ENCODE measurements around the gene RHOT2.

The RHOT2 gene

DNA sequence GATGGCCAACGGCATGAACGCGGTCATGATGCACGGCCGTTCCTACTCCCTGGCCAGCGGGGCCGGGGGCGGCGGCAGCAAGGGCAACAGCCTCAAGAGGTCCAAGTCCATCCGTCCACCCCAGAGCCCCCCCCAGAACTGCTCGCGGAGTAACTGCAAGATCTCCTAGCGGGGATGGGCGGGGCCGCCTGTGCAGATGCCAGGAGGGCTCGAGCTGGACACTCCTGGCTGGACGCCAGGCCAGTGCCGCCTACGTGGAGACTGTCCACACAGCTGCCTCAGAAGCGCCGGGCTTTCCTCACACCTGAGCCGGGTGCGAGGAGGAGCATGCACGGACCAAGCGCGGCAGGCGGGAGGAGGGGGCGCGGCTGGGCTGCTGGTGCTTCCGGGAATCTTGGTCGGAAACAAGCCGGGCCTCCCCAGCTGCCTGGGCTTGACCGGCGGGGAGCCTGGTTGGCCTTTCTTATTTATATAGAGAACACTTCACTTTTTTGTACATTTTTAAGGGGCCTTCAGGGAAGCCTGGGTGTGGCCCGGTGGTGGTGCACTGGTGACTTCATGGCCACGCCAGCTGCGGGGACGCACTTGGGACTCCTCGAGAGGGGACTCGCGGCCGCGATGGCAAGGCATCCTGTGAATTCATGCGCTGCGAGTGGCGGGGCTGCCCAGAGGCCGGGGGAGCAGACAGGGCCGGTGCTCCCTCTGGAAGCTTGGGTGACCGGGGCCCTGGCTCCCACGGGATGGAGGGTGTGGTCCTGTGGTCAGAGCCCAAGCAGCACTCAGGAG lies 40.3 kb upstream of the RHOT2 start:
- no peak for DNase-seq (ENCODE audit: low read depth)
- TF ChIP-seq POLR2A (IDR thresholded peaks at IDR 0.05; ENCODE audit: extremely low read depth, insufficient read length) (no peak), MYC (IDR thresholded peaks at IDR 0.05; ENCODE audit: low read depth, low read length) (no peak), CTCF (IDR thresholded peaks at IDR 0.05; ENCODE audit: low read depth, low read length) (no peak)
- TF ChIP-seq, protein P1, sequence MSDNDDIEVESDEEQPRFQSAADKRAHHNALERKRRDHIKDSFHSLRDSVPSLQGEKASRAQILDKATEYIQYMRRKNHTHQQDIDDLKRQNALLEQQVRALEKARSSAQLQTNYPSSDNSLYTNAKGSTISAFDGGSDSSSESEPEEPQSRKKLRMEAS (IDR thresholded peaks at IDR 0.05; ENCODE audit: low read depth, low read length): no peak
- H3K4me3 ChIP-seq (ENCODE audit: low read depth, low read length): no peak overlapping the region

DNA sequence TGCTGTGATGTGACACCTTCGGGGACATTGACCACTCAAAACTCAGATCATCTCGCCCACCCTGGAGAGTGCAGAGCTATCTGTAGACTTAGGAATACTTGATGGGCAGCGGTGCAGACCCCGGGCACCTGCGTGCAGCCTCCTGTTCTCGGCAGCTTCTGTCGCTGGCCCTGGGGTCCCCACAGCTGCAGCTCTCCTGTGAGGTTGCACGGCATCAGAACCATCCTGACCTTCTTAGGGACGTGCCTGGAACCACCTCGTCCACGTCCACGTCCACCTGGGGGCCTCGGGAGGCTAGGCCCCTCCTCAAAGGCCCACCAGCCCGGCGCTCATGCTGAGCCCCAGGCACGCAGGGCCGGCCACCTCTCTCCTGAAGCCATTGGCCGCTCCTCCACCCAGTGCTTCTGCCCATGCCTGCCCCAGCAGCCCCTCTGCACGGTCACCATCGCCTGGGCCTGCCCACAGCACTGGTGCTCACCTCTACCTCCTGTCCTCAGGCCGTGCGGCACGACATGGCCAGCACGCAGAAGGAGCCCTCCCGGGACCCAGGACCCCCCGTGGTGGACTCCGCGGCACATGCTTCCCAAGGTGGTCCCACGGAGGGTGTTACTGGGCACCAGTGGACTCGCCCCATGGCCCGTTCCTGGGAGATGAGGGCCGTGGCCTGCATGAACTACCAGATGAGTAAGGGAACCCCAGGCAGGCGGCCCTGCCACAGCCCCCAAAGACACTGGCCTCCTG lies 39.4 kb upstream of the RHOT2 start:
- H3K4me3 ChIP-seq (ENCODE audit: low read depth, low read length): no peak overlapping the region
- TF ChIP-seq MYC (IDR thresholded peaks at IDR 0.05; ENCODE audit: low read depth, low read length) (no peak), CTCF (IDR thresholded peaks at IDR 0.05; ENCODE audit: low read depth, low read length) (no peak), POLR2A (IDR thresholded peaks at IDR 0.05; ENCODE audit: extremely low read depth, insufficient read length) (no peak)
- TF ChIP-seq, protein P1 (IDR thresholded peaks at IDR 0.05; ENCODE audit: low read depth, low read length): no peak
- no peak for DNase-seq (ENCODE audit: low read depth)

GRCh38 chr16:629185-629832 lies 38.6 kb upstream of the RHOT2 start:
- DNase-seq (ENCODE audit: low read depth): no peak
- TF ChIP-seq, protein P1 (IDR thresholded peaks at IDR 0.05; ENCODE audit: low read depth, low read length): no peak
- TF ChIP-seq MYC (IDR thresholded peaks at IDR 0.05; ENCODE audit: low read depth, low read length): no peak
- TF ChIP-seq POLR2A (IDR thresholded peaks at IDR 0.05; ENCODE audit: extremely low read depth, insufficient read length): no peak
- TF ChIP-seq CTCF (IDR thresholded peaks at IDR 0.05; ENCODE audit: low read depth, low read length): no peak
- no peak overlapping the region for H3K4me3 ChIP-seq (ENCODE audit: low read depth, low read length)

GRCh38 chr16:629833-630248 lies 38.1 kb upstream of the RHOT2 start:
- no peak for DNase-seq (ENCODE audit: low read depth)
- TF ChIP-seq CTCF (IDR thresholded peaks at IDR 0.05; ENCODE audit: low read depth, low read length) (no peak), MYC (IDR thresholded peaks at IDR 0.05; ENCODE audit: low read depth, low read length) (no peak), POLR2A (IDR thresholded peaks at IDR 0.05; ENCODE audit: extremely low read depth, insufficient read length) (no peak)
- TF ChIP-seq, protein P1 (IDR thresholded peaks at IDR 0.05; ENCODE audit: low read depth, low read length): no peak
- H3K4me3 ChIP-seq (ENCODE audit: low read depth, low read length): no peak overlapping the region

DNA sequence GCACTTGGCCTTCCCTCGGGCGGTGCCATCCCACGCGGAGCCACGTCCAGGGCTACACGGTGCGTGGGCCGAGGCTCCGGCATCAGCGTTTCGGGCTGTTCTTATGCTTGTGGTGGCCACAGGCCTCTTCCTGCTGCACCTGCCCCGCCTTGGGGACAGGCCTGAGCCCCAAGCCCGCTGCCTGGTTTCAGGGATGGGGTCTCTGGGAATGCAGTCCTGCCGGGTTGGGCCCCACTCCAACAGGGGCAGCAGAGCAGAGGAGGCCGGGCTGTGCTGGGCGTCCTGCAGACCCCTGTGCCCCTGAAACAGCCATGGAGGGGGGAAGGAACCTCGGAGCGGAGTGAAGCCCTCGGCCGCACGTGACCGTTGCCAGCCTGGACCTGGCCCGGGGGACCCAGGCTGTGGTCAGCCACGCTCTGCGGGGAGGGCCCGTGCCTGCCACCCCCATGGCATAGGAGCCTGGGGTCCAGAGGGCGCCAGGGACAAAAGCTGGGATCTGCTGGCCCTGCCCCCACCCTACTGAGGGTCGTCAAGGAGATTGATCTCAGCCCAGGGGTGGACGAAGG lies 37.6 kb upstream of the RHOT2 start:
- no peak for DNase-seq (ENCODE audit: low read depth)
- H3K4me3 ChIP-seq (ENCODE audit: low read depth, low read length): no peak overlapping the region
- TF ChIP-seq CTCF (IDR thresholded peaks at IDR 0.05; ENCODE audit: low read depth, low read length) (no peak), POLR2A (IDR thresholded peaks at IDR 0.05; ENCODE audit: extremely low read depth, insufficient read length) (no peak), MYC (IDR thresholded peaks at IDR 0.05; ENCODE audit: low read depth, low read length) (no peak)
- TF ChIP-seq, protein P1 (IDR thresholded peaks at IDR 0.05; ENCODE audit: low read depth, low read length): no peak

Data from NB4 (cell line).